HG02571 (cell line): Measurements from ENCODE around the gene CIC.

Experiments
- ATAC-seq: cut with Tn5 transposase; IDR thresholded peaks from one replicate; pipeline ENCODE4 v1.9.1; 2021; ENCODE audit warnings: mild to moderate bottlenecking, moderate library complexity; ENCODE audit not compliant: unreplicated experiment

Gene CIC

DNA sequence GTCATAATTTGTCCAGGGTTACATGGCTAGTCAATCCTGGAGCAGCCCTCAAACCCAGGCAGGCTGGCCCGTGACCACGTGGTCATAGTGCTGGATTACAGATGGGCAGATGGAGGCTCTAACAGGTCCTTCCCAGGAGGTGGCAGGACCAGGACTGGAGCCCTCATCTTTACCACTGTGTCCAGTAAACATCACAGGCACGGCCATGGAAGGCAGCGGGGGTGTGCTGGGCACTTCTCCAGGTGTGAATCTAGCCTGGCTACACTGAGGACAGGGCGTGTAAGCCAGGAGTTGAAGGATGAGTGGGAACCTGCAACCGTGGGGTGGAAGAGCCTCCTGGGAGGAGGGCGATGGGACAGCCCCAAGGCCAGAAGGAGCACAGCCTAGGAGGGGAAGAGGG is 6.1 kb downstream of the CIC start:
- ATAC-seq, result no peak

DNA sequence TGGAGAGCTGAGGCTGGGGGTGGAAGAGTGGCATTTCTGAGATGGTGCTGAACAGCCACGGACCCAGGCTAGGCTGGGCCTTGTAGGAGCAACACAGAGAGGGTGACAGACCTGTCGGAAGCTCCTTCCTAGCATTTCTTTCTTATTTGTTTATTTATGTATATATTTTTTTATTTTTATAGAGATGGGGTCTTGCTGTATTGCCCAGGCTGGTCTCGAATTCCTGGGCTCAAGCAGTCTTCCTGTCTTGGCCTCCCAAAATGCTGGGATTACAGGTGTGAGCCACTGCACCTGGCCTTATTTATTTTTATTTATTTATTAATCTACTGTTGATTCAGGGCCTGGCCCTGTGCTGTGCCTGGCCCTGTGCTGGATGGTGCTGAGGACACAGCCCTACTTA is 6.5 kb downstream of the CIC start:
- no peak for ATAC-seq

DNA sequence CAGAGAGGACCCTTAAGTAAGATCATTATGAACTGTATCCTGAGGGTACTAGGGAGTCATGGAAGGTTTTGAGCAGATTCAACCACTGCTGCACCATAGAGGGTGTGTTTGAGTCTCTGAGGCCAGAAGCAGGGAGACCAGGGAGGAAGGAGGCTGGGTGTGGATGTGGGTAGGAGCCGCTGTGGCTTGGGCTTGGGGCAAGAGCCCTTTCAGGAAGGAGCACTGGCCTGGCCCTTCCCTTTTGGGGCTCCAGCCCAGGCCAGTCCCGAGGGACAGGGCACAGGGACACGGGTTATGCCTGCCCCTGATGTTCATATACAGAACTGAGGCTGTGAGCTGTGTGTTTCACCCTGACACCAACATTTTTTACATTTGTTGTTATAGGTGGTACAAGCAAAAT is 7.2 kb downstream of the CIC start:
- ATAC-seq, result no peak

DNA sequence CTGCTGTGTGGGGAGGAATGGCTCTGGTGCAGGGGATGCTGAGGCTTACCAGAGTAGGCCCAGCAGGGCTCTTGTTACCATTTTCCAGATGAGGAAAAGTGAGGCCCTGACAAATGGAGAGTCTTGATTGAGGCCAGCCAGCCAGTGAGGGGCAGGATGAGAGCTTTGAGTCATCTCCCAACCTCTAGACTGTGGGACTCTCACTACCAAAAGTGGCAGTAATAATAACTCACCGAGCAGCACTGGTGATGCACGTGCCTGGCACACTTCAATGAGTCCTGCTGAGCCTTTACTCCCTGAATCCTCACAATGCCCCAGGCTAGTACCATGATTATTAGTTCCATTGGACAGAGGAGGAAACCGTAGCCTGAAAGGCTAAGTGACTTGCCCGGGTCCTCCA is 7.8 kb downstream of the CIC start:
- ATAC-seq, result no peak

DNA sequence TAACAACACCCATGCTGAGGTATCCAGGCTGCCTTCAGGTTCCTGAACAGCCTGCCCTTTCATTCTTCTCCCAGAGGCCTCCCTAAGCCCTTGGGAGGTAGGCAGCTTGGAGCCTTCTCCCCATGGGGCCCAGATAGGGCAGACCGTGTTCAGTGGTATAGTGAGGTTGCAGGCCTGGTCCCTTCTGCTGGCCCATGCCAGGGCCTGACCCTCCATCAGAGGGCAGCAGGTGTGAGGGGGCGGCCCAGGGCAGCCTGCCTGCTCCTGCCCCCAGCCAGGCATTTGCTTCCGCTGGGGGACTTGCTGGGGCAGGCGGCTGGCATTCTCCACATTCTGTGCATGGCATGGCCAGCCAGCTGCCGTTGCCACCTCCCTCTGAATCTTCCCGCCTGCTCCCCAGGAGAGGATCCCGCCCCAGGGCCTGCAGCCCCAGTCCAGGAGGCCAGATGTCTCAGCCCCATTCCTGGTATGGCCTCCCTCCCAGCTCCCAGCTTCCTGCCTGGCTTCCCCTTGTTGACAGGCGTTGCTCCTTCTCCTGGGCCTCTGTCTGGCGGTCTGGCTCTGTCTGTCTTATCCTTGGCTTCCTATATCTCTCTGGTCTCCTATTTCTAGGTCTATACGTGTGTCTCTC is 8.9 kb downstream of the CIC start:
- no peak for ATAC-seq

DNA sequence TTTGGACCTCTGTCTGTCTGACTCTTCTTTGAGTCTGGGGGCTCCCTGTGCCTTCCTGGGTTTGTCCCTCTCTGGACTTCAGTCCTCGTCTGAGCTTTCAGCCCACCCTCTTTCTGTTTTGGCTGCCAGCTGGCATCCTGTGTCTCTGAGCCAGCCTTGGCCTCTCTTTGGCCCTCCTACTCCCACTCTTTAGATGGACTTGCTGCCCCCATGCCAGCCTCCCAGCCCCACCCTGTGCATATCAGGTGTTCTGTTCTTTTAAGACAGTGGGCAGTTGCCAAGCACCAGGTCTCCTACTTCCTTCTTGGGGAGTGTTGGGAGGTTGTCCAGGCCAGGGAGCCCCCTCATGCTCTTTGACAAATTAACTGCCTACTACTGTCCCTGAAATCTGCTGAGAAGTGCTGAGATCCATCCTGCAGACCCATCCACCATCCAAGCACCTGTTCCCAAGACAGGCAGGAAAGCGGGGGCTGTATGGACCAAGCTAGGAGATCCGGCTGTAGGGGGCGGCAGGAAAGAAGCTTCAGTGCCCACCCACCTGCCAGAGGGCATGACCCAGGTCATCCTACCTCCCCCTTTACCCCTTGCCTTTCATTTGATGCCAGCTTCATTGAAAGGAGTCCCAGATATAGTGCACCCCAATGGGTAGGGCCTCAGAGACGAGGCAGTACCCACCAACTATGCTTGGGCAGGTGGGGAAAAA is 9.6 kb downstream of the CIC start:
- no peak for ATAC-seq

DNA sequence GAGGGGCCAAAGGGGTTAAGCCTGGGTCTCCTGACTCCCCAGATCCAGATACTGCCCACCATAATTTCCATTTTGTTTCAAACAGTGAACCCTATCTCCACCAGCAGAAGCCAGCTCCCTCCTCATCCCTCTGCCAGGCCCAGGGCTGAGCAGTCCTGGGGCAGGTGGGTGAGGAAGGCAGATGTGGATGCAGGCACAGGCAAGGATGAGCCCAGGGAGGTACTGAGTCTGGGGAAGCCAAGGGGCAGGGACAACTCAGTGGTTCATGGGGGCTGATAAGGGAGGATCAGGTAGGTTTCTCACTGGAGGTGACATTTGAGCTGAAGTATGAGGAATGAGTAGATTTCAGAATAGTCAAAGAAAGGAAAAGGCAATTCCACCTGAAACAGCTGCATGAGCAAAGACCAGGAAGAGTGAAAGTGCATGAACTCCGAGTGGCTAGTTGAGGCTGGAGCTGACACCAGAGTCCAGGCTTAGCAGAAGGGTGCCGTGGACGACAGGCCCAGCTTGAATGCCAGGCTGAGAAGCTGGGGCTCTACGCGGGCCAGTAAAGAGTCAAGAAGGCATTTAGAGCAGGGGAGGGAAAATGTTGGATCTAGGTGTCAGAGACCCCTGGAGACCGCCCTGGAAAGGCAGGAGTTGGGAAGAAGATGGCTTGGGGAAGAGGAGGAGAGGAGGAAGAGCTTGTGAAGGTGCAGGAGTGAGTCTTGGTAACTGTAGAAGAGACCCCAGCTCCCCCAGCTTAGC is 10.3 kb downstream of the CIC start:
- no peak for ATAC-seq

DNA sequence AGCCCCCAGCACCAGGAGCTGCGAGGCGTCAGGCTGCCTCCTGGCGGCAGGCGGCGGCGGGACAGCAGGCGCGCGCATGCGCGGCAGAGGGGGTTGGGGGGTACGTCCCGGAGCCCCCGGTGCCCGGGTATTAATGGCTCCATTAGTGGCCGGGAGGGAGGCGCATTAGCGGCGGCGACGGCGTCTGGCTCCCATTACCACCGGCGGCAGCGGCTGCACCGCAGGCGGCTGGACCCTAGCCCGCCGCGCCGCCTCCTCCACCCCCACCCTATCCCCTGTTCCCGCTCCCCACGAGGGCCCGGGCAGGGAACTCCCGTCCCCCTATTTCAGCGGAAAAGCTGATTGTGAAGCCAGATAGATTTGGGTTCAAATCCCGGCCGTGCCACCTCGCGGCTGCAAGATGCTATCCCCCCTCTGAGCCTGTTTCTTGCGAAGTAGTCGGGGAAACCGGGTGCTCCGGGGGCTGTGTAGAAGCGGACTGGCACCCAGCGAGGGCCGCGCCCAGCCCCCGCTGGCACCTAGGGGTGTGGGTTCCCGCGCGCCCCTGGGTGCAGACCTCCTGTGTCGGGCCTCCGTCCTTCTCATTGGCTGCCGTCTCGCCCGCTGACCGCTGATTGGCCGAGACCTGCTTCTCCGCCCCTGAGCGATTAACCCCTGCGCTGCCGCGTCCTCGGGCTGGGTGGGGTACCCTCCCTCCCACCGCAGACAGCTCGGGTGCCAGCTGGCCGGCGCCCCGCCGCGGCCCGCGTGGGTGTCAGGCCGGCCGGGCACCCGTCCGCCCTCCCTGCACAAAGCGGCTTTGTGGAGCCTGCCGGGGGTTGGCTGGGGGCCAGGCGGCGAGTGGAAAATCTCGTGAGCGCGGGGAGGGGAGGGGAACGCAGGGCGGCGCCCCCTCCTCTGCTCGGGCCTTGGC is 11.1 kb downstream of the CIC start:
- ATAC-seq, result no peak

DNA sequence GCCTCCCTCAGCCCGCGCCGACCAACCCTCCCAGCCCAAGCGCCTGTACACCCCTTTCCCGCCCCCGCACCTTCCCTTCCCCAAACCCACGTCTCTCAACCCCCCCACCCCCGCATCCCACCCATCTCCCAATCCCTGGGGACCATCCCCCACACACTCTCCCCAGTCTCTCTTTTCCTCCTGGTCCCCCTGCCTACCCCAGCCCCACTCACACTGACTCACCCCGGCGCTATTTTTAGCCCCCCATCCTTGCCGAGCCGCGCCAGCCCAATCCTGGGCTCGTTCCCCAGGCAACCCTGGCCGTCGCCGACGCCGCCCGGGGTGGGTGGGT is 11.7 kb downstream of the CIC start:
- ATAC-seq, result no peak

DNA sequence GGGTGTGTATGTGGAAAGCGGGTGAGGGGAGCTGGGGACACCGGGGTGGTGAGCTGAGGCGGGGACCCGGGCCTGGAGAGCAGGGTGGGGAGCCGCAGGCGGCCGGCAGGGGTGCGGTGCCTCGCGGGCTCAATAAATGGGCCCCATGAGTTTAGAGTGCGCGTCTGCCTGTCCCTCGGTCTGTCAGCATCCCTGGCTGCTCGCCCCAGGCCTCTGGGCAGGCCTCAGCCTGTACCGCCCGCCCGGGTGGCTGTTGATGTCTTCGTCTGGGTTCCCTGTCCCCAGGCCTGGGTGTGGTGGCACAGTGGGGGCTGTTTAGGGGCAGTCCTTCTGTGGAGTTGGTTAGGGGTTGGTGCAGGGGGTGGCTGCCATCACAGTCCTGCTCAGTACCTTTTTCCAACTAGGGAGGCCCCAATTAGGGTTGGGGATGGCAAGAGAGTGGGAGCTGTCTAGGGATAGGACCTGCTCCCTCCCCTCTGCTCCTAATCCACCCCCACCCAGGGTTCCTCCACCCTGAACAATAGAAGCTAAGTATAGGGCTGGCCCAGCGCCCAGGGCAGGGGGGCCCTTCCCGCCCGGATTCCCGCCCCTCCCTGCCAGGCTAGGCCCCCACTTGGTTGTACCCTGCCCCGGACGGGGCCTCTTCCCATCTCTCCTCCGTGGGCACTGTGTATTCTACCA is 12.2 kb downstream of the CIC start:
- no peak for ATAC-seq

DNA sequence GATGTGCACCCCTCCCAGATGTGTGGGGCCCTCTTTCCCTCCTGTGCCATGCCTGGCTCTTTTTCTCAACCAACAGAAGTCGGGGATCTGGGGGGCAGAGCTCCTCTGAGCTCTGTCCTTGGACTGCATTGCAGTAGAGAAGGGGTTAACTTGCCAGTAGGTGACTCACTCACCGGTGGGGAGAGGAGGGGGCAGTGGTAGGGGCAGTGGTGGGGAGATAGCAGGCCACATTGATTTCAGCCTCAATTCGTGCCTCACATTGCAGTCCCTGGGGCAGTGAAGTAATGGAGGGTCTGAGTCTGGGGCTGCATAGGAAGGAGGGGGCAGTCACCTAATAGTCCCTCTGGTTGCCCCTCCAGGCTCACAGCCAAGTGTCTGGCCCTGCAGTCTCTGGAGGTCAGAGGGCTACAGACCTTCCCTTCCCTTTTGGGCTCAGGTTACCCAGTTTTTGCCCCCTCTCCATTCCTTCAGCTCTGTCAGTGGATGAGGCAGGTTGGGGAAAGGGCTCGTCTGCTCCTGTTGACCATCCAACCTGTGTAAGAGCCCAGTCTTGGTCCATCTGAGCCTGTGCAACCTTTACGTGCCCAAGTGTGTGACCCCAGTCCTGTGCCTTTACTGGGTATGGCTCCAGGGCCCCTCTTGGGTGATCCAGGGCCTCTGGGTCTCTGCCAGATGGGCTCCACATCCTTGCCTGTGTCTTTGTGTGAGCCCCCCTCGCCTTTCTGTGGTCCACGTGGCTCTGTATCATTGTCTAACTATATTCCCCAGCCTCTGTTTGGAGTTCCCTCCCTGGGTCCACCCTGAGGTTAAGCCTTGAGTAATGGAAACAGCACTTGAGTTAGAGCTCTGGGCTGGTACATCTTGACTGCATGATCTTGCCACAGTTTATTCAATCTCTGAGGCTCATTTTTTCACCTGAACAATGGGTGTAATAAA is 13.0 kb downstream of the CIC start:
- no peak for ATAC-seq

DNA sequence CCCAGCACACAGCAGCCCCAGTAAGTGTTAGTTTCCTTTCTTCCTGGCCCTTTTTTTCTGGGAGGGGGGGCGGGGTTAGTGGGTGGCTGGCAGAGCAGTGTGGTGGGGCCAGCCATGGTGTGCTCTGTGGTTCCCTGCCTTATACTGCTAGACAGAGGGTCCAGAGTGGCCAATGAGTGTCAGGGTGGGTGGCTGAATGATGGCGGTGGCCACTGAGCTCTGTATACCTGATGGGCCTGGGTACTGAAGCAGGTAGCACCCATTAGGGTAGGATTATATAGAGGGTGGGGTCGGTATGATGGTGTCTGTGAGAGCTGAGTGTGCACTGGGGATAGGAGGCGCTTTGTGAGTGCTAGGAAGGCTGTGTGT is 13.8 kb downstream of the CIC start:
- ATAC-seq, result no peak

DNA sequence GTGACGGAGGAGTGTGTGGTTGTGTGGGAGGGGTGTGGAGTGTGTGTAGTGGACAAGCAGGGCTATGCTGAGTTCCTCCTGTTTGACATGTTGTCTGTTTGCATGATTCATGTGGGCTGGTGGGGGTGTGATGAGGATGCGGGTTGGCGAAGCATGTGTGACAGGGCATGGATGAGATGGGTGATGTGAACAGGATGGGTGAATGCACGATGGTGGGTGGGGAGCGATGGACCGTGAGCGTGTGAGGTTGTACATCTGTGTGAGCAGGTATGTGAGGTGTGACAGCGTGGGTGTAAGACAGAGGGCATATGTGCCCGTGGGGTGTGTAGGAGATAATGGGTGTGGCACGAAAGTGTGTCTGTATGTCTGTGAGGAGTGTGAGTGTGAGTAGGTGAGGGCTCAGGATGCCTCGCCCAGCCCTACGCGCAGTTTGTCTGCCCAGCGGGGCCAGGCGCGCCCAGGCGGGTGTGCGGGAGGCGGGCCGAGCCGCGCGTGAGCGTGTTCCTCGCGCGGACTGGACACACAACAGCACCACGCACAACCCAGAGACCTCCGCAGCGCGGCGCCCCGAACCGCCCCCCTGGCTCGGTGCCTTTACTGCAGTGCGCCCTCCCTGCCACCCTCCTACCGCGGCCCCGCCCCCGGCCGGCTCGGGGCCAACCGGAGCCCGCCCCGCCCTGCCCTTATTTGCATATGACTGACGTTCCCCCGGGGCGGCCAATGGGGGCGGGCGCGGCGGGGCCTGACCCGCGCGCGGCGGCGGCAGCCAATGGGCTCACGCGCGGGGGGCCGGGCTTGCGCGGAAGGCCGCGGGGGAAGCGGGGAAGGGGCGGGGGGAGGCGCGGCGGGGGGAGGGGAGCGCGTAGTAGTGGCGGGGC is 14.4 kb downstream of the CIC start:
- ATAC-seq, result peak; percentile 42

DNA sequence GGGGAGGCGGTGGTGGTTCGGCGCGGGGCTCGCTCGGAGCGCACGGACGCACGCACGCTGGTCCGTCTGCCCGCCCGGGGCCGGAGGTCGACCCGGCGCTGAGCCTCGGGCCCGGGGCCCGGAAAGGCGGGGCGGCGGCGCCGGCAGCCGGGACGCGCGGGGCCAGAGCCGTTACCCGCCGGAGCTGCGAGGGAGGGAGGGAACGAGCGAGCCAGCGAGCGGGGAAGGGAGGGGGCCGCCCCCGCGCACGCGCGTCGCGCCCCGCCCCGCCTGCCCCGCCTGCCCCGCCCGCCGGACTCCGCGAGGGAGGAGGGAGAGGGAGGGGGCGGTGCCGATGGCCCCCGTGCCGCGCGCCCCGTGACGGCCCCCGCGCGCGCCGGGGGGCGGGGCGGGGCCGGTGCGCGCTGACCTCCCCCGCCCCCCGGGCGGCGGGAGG is 15.0 kb downstream of the CIC start:
- peak; percentile 32 for ATAC-seq

DNA sequence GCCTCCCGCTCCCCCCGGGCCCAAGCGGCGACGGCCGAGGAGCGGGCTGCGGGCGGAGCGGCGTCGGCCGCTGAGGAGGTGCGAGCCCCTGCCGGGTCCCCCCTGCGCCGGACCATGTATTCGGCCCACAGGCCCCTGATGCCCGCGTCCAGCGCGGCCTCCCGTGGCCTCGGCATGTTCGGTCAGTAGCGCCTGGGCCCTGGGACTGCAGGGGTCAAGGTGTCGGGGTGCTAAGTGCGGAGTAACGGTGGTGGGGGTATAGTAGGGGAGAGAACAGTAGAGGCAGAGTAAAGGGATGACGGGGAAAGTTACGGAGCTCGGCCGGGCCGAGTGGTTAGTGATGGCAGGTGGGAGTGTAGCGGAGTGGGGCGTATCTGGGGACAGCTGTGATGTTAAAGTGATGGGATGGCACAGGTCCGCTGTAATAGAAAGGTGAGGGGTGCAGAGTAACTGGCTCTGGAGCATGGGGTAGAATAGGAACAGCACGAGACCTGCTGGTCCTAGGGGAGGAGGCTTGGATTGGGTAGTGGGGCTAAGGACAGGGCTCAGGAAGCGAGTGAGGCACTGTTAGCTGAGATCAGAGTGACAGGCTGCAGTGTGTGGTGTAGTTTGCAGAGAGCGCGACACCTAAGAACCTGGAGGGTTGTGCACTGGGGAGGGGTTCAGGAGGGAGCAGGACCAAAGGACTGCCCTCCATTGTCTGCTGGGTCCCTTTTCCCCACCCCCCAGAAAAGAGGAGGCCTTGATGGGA is 15.7 kb downstream of the CIC start:
- no peak for ATAC-seq

DNA sequence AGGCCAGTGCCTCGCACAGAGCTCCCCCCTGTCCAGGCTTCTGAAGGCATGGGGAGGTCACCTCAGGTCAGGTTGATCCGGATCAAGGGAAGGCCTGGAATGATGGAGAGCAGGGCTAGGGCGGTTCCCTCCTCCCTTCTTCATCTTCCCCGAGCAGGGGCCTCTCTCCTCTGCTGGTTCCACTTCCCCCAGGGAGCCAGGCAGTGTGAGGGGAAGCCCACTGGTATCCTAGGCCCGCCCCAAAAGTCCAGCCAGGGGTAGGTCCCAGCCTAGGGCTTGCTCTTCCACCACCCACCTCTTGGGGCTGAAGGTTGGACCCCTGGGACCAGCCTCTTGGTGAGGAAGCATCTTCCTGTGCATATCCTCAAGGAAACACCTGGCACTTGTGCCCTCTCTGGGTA is 16.5 kb downstream of the CIC start:
- ATAC-seq, result no peak

DNA sequence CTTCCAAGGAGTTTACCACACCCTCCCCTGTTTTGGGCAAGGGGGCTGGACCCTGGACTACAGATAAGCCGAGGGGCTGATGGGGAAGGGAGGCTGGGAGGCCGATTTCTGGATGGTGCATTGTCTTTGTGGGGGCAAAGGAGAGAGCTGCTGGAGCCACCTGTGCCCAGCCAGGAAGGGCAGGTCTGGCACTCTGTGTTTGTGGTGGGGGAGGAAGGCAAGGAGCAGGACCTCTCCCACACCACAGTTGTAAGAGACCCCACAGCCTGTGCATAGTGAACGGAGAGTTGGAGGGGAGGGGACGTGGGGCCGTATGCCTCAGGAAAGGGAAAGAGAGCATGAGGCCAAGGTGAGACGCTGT is 16.9 kb downstream of the CIC start:
- ATAC-seq, result no peak

DNA sequence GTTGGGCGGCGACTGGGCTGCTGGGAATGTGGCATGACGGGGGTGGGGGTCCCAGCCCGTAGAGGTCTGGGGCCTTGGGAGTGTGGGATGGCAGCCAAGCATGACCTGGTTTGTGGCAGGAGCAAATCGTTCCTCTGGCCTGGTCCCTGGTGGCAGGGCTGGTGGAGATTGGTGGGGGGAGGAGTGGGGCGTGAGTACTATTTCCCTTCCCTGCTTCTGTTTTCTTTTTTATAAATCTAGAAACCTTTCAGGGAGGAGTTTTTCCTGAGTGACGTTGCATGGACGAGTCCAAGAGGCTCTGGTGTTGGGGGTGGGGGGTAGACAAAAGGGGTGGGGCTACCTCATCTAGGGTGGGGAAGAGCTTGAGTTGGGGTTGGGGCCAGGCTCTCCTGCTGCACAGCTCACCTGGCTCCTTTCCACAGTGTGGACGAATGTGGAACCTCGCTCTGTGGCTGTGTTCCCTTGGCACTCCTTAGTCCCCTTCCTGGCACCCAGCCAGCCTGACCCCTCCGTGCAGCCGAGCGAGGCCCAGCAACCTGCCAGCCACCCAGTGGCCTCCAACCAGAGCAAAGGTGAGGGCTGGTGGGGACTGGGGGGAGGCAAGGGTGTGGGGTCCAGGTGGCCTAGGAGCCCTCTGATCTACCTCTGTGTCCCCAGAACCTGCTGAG is 17.4 kb downstream of the CIC start:
- ATAC-seq, result no peak
